ENCODE results near the gene HOTAIR. TPM values are rescaled to one million over a fixed set of nuclear protein-coding genes. Genes with fewer than 3 reads are reported as not detected.

The HOTAIR gene
- total RNA-seq, 1 donor = not detected

DNA sequence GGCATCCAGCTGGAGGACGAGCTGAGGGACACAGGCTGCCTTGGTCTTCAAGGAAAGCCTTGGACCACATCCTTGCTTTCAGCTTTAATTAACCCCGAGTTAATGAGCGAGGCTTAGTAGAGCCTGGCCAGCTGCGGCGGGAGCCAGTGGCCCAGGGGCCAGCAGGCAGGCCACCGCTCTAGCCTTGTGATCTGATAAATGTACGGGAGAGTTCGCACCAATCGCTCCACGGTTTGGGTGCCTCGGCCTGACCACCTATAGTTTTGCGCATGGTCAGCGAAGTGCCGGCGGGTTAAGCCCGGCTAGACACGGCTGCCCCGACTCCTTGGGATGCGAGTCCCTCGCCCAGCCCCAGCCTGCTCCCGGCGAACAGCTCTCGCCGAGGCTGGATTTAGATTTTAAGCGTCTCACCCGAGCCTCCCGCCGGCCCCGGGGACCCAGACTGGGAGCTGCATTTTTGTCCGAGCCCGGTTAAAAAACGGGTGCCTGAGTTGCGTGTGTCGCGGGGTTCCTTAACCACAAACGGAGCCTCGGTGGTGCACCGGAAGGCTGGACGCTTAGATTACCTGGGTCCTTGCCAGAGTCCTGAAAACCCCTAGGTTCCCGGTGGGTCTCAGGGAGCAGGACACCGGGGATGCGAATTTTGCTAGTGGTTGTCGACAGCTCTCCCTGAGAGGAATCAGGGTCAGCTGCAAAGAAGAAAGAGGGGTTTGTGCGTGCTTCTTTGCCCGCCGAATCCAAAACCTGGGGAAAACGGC, 23.0 kb downstream of the HOTAIR start:
- no peak for DNase-seq (ENCODE audit: low read depth)
- H3K4me3 ChIP-seq (ENCODE audit: low read depth, low read length) = no peak overlapping the region
- TF ChIP-seq, protein P1, sequence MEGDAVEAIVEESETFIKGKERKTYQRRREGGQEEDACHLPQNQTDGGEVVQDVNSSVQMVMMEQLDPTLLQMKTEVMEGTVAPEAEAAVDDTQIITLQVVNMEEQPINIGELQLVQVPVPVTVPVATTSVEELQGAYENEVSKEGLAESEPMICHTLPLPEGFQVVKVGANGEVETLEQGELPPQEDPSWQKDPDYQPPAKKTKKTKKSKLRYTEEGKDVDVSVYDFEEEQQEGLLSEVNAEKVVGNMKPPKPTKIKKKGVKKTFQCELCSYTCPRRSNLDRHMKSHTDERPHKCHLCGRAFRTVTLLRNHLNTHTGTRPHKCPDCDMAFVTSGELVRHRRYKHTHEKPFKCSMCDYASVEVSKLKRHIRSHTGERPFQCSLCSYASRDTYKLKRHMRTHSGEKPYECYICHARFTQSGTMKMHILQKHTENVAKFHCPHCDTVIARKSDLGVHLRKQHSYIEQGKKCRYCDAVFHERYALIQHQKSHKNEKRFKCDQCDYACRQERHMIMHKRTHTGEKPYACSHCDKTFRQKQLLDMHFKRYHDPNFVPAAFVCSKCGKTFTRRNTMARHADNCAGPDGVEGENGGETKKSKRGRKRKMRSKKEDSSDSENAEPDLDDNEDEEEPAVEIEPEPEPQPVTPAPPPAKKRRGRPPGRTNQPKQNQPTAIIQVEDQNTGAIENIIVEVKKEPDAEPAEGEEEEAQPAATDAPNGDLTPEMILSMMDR (IDR thresholded peaks at IDR 0.05; ENCODE audit: insufficient read depth, low read length) = no peak

DNA sequence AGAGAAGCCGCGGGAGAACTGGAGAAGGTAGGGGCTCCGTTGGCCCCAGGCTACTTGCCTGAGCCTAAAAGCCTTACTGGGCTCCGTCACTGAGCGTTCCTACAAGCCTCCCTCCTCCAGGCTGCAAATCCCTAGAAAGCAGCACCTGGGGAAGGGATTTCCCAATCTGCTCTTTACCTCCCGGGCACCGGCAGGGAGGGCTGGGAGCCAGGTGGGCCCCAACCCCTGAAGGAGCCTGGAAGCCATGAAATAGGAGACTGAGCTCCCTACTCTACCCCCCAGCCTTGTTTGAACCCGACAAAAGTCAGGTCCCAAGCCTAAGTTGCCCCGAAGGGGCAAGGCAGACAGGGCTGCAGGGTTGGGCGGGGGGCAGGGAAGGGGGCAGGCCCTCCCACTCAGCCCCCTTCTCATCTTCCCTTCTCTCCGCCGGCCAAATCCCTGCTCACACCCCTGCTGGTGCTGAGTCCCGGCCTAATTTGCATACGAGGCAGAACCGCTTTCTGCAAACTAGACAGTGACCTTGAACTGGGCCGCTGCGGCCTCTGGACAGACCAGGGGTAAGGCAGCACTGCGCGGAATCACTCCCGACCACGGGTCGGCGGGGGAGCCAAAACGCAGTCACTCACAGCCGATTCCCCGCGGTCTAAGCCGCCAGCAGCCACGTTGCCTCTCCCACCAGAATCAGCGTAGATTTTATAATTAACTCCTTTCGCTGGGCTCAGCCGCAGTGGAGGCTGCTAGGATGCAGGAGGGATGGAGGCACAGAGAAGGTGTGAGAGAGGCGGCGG, 23.8 kb downstream of the HOTAIR start:
- TF ChIP-seq, protein P1 (IDR thresholded peaks at IDR 0.05; ENCODE audit: insufficient read depth, low read length) = no peak
- no peak overlapping the region for H3K4me3 ChIP-seq (ENCODE audit: low read depth, low read length)
- no peak for DNase-seq (ENCODE audit: low read depth)

DNA sequence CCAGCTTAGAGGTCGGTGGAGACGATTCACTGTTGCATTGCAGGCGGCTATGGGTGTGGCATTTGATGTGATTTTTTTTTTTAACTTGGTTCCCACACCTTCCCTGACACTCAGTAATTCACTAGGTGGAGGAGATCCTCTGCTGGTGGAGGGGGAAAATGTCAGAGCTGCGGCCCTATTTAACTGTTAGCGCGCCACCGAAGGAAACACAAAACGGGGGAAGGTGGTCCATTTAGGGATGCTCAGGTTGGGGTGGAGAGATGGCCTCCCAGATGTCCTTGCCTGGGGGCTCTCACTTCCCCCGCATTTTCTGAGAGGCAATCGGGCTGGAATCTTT, 24.3 kb downstream of the HOTAIR start:
- DNase-seq (ENCODE audit: low read depth) = no peak
- TF ChIP-seq, protein P1 (IDR thresholded peaks at IDR 0.05; ENCODE audit: insufficient read depth, low read length) = no peak
- no peak overlapping the region for H3K4me3 ChIP-seq (ENCODE audit: low read depth, low read length)

DNA sequence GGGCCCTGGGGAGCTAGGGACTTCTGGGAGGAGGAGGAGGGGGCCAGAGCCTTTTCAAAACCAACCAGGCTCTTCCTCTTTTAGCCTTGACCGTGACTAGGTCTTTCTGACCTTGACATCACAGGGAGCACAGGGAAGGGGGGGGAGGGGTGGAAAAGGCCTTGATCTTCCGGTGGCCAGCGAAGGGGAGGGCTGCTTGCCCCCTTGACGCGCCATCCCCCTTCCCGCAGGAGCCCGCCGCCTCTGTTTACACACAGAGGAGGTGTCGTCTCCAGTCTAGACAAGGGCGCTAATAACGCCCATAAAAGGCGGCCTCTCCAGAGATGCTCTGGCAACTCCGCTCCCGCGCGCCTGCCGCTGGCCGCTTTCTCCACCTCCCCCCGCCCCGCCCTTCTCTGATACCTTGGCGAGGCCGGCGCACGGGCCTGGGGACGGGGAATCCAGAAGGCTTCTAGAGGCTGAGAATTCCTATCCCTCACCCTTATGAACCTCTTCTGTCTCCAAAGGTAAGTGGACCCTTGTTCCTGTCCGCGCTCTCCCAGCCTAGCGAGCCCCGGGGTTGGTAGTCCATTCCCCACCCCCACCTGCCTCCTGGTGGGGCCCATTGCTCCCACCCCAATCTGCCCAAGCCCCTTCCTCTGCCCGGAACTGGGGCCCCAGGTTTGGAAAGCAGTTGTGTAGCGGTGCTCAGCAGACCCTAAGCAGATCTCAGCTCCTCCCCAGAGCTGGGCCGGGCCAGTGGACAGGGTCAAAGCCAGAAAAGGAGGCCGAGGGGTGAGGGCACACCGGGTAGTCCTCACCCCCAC, 24.9 kb downstream of the HOTAIR start:
- no peak overlapping the region for H3K4me3 ChIP-seq (ENCODE audit: low read depth, low read length)
- TF ChIP-seq, protein P1 (IDR thresholded peaks at IDR 0.05; ENCODE audit: insufficient read depth, low read length) = no peak
- DNase-seq (ENCODE audit: low read depth) = no peak

DNA sequence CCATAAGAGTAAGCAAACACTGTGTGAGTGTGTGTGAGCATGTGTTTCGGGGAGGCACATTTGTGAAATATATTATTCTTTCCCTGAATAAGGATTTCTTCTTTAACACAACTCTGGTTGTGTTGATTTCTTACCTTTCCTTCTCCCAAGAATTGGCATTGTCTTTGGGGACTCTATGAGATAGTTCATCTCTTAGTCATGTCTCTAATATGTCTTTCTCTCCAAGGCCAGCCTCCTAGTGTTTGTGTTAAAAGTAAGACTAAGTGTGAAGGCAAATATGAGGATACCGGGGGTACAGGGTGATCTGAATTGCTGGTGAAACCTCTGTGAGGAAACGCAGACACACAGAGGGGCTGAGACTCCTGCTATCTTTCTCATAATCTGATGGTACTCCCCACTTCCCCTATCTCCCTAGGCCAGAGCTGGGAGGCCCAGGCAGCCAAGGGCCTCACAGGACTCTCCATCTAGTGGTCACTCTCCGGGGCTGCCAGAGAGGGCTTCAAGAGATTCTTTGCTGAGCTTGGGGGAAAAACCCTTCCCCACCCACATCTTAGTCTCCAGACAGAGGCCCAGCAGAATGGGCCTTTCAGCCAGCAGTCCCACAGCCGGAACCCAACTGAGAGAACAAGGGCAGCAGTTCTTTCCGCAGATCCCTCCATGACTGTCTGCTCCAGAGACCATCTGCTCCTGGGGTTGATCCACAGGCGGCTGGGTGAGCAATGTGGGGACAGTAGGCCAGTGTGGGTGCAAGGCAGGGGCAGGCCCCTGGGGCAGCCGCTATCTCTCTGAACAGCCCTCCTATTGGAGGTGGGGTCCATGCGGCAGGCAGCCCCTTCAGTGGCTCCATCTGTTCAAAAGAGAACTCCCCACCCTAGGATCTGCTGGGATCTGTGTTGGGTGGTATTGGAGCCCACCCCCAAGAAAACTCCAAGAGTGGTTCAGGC, 25.8 kb downstream of the HOTAIR start:
- H3K4me3 ChIP-seq (ENCODE audit: low read depth, low read length) = no peak overlapping the region
- no peak for DNase-seq (ENCODE audit: low read depth)
- TF ChIP-seq, protein P1 (IDR thresholded peaks at IDR 0.05; ENCODE audit: insufficient read depth, low read length) = no peak

DNA sequence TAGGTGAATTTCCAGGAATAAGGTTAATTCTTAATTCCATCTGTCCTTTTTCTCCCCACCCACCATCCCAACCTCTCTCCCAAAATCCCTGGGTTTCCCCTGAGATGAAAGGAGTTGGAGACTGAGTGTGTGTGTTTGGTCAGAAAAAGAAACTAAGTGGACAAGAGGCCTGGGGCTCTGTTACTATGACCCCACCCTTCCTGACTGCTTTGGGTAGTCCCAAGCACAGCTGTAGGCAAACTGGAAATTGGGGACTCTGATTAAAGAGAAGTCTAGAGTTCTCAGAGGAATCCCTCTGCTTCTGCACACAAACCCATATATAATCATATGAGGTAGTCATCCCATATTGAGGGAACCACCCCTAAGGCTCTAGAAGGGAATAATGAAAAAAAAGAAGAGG, 27.0 kb downstream of the HOTAIR start:
- H3K4me3 ChIP-seq (ENCODE audit: low read depth, low read length) = no peak overlapping the region
- TF ChIP-seq, protein P1 (IDR thresholded peaks at IDR 0.05; ENCODE audit: insufficient read depth, low read length) = no peak
- DNase-seq (ENCODE audit: low read depth) = no peak
